ENCODE results near the gene UBAC1. TPM values are rescaled to one million over a fixed set of nuclear protein-coding genes. Genes with fewer than 3 reads are reported as not detected.

UBAC1 gene
- total RNA-seq, 1 donor from 2014 or later = 34.5 TPM

DNA sequence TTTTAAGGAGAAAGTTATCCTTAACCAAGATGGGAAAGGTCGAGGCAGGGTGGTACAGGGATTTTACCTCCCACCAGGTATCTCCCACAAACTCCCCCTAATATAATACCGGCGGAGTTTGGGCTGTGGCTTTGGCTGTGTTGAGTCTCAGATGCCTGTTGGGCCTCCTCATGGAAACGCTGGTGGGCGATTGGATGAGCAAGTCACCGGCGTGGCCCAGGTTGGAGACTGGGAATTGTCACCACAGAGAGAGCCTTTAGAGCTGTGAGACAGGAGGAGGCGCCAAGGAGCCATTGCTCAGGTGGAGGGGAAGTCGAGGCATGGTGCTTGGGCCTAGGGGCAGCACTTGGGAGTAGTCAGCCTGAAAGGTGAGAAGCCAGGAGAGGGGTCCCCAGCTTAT is 50.4 kb downstream of the UBAC1 start:
- H3K27ac Mint-ChIP-seq = no peak overlapping the region
- peaks cover 15% of the 10 kb centered on the region for H3K4me1 Mint-ChIP-seq (ENCODE audit: unreplicated experiment)
- H3K36me3 Mint-ChIP-seq = peaks cover 54% of the 10 kb centered on the region
- H3K9me3 Mint-ChIP-seq = peaks cover 9% of the 10 kb centered on the region
- TF ChIP-seq, protein P1, sequence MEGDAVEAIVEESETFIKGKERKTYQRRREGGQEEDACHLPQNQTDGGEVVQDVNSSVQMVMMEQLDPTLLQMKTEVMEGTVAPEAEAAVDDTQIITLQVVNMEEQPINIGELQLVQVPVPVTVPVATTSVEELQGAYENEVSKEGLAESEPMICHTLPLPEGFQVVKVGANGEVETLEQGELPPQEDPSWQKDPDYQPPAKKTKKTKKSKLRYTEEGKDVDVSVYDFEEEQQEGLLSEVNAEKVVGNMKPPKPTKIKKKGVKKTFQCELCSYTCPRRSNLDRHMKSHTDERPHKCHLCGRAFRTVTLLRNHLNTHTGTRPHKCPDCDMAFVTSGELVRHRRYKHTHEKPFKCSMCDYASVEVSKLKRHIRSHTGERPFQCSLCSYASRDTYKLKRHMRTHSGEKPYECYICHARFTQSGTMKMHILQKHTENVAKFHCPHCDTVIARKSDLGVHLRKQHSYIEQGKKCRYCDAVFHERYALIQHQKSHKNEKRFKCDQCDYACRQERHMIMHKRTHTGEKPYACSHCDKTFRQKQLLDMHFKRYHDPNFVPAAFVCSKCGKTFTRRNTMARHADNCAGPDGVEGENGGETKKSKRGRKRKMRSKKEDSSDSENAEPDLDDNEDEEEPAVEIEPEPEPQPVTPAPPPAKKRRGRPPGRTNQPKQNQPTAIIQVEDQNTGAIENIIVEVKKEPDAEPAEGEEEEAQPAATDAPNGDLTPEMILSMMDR (conservative IDR thresholded peaks at IDR 0.05) = no peak
- no peak for DNase-seq (ENCODE audit: extremely low spot score, unreplicated experiment)
- H3K4me3 Mint-ChIP-seq = no peak overlapping the region
- no peaks in the 10 kb centered on the region for H3K27me3 Mint-ChIP-seq

DNA sequence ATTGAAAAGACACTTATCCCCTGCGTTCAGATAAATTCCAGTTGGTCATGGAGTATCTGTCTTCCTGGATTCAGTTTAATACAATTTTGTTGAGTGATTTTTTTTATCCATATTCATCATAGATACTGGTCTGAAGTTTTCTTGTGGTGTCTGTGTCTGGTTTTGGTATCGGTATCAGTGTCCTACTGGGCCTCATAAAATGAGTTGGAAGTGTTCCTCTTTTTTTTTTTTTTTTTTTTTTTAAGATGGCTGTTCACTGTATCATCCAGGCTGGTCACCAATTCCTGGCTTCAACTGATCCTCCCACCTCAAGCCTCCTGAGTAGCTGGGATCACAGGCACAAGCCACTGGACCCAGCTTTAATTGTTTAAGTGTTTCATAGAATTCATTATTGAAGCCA is 51.0 kb downstream of the UBAC1 start:
- Mint-ChIP-seq H3K4me1 (ENCODE audit: unreplicated experiment) (peaks cover 20% of the 10 kb centered on the region), H3K27me3 (no peaks in the 10 kb centered on the region), H3K27ac (peak overlapping the region; percentile 24), H3K36me3 (peaks cover 49% of the 10 kb centered on the region), H3K9me3 (peaks cover 9% of the 10 kb centered on the region), H3K4me3 (peak overlapping the region; percentile 72)
- TF ChIP-seq, protein P1 (conservative IDR thresholded peaks at IDR 0.05) = no peak
- no peak for DNase-seq (ENCODE audit: extremely low spot score, unreplicated experiment)

DNA sequence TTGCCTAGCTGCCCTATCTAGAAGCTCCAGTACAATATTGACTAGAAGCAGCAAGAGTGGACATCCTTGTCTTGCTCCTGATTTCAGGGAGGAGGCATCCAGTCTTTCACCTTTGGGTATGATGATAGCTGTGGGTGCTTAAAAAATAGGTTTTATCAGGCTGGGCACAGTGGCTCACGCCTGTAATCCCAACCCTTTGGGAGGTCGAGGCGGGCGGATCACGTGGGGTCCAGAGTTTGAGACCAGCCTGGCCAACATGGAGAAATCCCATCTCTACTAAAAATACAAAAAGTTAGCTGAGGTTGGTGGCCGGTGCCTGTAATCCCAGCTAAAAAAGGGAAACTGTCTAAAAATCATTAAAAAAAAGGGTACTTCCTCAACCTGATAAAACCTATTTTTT is 51.8 kb downstream of the UBAC1 start:
- peaks cover 25% of the 10 kb centered on the region for H3K4me1 Mint-ChIP-seq (ENCODE audit: unreplicated experiment)
- peak overlapping the region; percentile 22 for H3K27ac Mint-ChIP-seq
- H3K27me3 Mint-ChIP-seq = no peaks in the 10 kb centered on the region
- TF ChIP-seq, protein P1 (conservative IDR thresholded peaks at IDR 0.05) = no peak
- DNase-seq (ENCODE audit: extremely low spot score, unreplicated experiment) = no peak
- peak overlapping the region; percentile 80 for H3K4me3 Mint-ChIP-seq
- H3K36me3 Mint-ChIP-seq = peaks cover 45% of the 10 kb centered on the region
- peaks cover 9% of the 10 kb centered on the region for H3K9me3 Mint-ChIP-seq

DNA sequence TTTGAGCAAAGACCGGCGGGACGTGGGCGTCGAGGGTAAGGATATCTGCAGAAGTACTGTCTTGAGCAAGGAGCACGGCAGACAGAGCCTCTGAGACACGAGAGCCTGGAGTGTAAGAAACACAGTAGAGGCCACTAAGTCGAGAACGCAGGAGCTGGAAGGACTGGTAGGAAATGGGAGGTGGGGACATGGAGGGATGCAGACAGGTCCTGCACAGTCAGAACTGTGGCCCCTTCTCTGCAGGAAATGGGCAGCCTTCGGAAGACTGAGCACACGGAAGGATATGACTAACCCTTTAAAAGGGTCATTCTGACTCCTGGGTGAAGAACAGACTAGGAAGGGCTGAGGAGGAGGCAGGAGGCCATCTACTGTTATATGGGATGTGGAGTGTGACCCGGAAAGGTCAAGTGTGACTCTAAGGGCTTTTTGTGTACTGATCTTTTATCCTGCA is 52.4 kb downstream of the UBAC1 start:
- Mint-ChIP-seq H3K4me3 (peak overlapping the region; percentile 80), H3K4me1 (ENCODE audit: unreplicated experiment) (peaks cover 25% of the 10 kb centered on the region), H3K27ac (peak overlapping the region; percentile 56), H3K27me3 (no peaks in the 10 kb centered on the region), H3K36me3 (peaks cover 43% of the 10 kb centered on the region), H3K9me3 (peaks cover 7% of the 10 kb centered on the region)
- no peak for DNase-seq (ENCODE audit: extremely low spot score, unreplicated experiment)
- TF ChIP-seq, protein P1 (conservative IDR thresholded peaks at IDR 0.05) = no peak

DNA sequence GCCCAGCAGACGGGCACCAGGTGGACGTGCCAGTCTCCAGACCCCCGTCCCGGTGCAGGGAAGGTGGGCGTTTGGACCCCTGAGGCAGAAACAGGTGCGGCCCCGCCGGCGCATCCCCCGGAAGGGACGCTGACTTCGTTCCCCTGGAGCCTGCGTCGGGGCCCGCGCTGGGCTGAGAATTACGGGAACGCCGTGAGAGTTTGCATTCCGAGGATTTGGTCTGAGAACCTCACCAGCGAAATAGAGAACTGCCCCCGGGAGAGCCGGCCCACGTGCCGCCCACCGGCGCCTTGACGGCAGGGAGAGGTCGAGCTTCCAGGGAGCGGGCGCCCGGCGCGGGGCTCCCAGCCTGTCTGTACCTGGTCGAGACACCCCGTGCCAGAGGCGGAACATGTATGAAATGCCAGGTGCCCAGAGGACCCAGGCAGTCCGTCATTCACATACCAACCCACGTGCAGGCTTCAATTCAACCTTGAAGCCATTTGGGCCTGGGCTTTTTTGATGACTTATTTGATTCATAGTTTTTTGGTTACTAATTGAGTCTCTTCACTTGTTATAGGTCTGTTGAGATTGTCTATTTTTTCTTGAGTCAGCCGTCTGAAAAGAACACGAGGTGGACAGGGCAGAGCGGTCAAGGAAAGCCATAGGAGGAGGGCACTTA is 53.0 kb downstream of the UBAC1 start:
- H3K9me3 Mint-ChIP-seq = peaks cover 3% of the 10 kb centered on the region
- peak overlapping the region; percentile 56 for H3K27ac Mint-ChIP-seq
- H3K36me3 Mint-ChIP-seq = peaks cover 42% of the 10 kb centered on the region
- TF ChIP-seq, protein P1 (conservative IDR thresholded peaks at IDR 0.05) = no peak
- DNase-seq (ENCODE audit: extremely low spot score, unreplicated experiment) = no peak
- H3K27me3 Mint-ChIP-seq = no peaks in the 10 kb centered on the region
- H3K4me1 Mint-ChIP-seq (ENCODE audit: unreplicated experiment) = peaks cover 30% of the 10 kb centered on the region
- peak overlapping the region; percentile 80 for H3K4me3 Mint-ChIP-seq
